Measurements from ENCODE around the gene PPP1R9A. TPM values are rescaled to one million over a fixed set of nuclear protein-coding genes. Genes with fewer than 3 reads are reported as not detected.

Gene PPP1R9A
- total RNA-seq, 2 donors from 2014 or later = 23.3 to 23.4 TPM

DNA sequence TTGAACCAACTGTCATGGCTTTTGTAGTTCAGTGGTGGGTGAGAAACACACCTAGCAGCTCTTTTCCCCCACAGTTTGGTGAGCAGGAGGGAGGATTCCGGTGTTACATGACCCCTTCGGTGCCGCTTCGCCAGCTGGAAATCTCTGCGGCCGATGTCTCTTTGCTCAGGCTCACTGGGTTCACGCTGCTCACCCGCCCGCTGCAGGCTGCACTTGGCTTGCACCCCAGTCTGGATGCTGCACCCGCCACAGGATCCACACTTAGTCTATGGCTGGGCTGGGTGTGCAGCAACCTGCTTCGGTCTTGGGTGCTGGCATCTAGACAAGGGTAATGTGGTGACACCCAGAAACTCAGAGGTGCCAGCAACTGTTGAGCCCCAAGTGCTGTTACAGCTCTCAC lies 225.1 kb downstream of the PPP1R9A start:
- TF ChIP-seq, protein P1, sequence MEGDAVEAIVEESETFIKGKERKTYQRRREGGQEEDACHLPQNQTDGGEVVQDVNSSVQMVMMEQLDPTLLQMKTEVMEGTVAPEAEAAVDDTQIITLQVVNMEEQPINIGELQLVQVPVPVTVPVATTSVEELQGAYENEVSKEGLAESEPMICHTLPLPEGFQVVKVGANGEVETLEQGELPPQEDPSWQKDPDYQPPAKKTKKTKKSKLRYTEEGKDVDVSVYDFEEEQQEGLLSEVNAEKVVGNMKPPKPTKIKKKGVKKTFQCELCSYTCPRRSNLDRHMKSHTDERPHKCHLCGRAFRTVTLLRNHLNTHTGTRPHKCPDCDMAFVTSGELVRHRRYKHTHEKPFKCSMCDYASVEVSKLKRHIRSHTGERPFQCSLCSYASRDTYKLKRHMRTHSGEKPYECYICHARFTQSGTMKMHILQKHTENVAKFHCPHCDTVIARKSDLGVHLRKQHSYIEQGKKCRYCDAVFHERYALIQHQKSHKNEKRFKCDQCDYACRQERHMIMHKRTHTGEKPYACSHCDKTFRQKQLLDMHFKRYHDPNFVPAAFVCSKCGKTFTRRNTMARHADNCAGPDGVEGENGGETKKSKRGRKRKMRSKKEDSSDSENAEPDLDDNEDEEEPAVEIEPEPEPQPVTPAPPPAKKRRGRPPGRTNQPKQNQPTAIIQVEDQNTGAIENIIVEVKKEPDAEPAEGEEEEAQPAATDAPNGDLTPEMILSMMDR (IDR thresholded peaks at IDR 0.05) = no peak
- DNase-seq (ENCODE audit: low spot score) = no peak
- no peaks in the 10 kb centered on the region for H3K27me3 ChIP-seq
- no peak overlapping the region for H3K27ac ChIP-seq
- H3K36me3 ChIP-seq = no peaks in the 10 kb centered on the region
- no peak overlapping the region for H3K4me3 ChIP-seq
- H3K4me1 ChIP-seq = no peaks in the 10 kb centered on the region
- H3K9me3 ChIP-seq = no peaks in the 10 kb centered on the region

DNA sequence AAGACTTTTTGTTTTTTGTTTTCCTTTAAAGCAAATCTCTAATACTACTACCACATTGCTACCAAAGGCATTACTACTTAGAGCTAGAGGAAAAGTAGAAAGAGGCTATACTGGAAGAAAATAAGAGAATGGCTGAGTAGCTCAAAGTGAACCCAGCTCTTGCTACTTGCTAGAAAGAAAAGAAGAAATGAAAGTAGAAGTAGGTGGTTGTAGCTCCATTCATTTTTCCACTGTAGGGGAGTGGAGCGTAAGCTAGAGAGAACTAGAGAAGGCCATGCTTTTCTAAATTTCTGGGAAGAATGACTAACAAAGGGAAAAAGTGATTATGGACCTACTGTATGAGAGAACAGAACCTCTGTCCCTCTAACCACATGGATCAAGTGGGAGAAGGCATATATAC lies 232.5 kb downstream of the PPP1R9A start:
- H3K27me3 ChIP-seq = no peaks in the 10 kb centered on the region
- no peaks in the 10 kb centered on the region for H3K9me3 ChIP-seq
- DNase-seq (ENCODE audit: low spot score) = no peak
- no peaks in the 10 kb centered on the region for H3K4me1 ChIP-seq
- no peak overlapping the region for H3K4me3 ChIP-seq
- H3K36me3 ChIP-seq = no peaks in the 10 kb centered on the region
- H3K27ac ChIP-seq = no peak overlapping the region
- TF ChIP-seq, protein P1 (IDR thresholded peaks at IDR 0.05) = no peak

DNA sequence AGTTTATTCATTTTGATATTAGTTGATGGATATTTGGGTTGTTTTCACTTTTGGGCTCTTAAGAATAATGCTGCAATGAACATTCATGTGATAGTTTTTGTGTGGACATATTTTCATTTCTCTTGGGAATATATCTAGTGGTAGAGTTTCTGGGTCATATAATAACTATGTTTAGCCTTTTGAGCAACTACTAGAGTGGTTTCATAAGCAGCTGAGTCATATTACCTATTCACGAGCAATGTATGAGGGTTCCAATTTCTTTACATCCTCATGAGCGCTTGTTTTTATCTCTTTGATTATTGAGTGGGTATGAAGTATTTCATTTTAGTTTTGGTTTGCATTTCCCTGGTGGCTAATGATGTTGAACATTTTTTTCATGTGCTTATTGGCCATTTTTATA lies 234.4 kb downstream of the PPP1R9A start:
- DNase-seq (ENCODE audit: low spot score) = no peak

DNA sequence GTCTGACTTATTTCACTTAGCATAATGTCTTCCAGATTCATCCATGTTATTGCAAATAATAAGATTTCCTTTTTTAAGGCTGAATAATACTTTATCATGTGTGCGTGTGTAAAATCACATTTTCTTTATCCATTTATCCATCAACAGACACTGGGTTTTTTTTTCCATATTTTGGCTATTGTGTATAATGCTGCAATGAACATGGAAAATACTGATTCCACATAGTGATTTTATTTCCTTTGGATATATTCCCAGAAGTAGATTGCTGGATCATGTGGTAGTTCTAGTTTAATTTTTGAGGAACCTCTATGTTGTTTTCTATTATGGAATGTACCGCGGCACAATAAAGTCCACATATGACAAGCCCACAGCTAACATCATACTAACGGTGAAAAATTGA lies 236.9 kb downstream of the PPP1R9A start:
- H3K4me3 ChIP-seq = no peak overlapping the region
- H3K36me3 ChIP-seq = no peaks in the 10 kb centered on the region
- no peaks in the 10 kb centered on the region for H3K9me3 ChIP-seq
- no peaks in the 10 kb centered on the region for H3K4me1 ChIP-seq
- TF ChIP-seq, protein P1 (IDR thresholded peaks at IDR 0.05) = no peak
- no peaks in the 10 kb centered on the region for H3K27me3 ChIP-seq
- H3K27ac ChIP-seq = no peak overlapping the region
- no peak for DNase-seq (ENCODE audit: low spot score)

More for the DNA sequence above, 234.4 kb downstream of the PPP1R9A start:
- Histone ChIP-seq H3K27ac (no peak overlapping the region), H3K4me3 (no peak overlapping the region), H3K36me3 (no peaks in the 10 kb centered on the region), H3K27me3 (no peaks in the 10 kb centered on the region), H3K4me1 (no peaks in the 10 kb centered on the region), H3K9me3 (no peaks in the 10 kb centered on the region)
- TF ChIP-seq, protein P1 (IDR thresholded peaks at IDR 0.05) = no peak

DNA sequence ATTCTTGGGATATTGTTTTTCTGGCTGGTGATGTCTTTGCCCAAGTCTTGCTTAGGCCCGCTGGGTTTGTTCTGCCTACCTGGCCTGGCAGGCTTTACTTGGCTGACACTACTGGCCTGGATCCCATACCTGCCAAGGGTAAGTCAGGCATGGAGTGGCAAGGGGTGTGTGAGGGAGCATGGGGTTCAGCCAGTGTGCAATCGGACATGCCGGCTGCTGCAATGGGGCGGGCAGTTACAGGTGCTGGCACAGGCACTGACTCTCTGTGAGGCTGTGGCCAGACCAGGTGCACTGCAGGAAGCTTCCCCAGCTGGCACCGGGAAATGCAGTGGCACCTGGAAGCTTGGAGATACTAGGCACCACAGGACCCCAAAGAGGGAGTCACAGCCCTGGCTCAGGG lies 248.6 kb downstream of the PPP1R9A start:
- no peaks in the 10 kb centered on the region for H3K36me3 ChIP-seq
- H3K9me3 ChIP-seq = no peaks in the 10 kb centered on the region
- TF ChIP-seq, protein P1 (IDR thresholded peaks at IDR 0.05) = no peak
- DNase-seq (ENCODE audit: low spot score) = no peak
- no peak overlapping the region for H3K4me3 ChIP-seq
- no peak overlapping the region for H3K27ac ChIP-seq
- no peaks in the 10 kb centered on the region for H3K4me1 ChIP-seq
- no peaks in the 10 kb centered on the region for H3K27me3 ChIP-seq

DNA sequence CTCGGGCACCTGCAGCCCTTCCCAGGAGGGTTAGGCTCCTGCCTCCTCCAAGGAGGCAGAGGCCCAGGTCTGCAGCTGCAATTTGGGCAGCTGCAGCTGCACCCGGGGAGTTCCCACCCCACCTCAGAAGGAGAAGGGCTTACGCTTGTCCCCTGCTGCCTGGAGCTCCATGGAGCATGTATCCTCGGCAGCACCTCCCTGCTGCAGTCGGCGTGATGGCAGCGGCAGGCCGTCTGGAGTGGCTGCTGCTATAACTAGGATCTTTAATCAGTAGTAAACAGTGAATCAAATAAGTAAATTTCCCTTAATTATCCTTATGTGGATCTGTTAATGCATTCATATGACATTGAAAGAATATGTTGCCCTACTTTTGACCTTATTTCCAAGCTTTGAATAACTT lies 250.0 kb downstream of the PPP1R9A start:
- DNase-seq (ENCODE audit: low spot score) = no peak
- Histone ChIP-seq H3K36me3 (no peaks in the 10 kb centered on the region), H3K9me3 (no peaks in the 10 kb centered on the region), H3K4me1 (no peaks in the 10 kb centered on the region), H3K4me3 (no peak overlapping the region), H3K27ac (no peak overlapping the region), H3K27me3 (no peaks in the 10 kb centered on the region)
- TF ChIP-seq, protein P1 (IDR thresholded peaks at IDR 0.05) = no peak

All from right atrium auricular region (tissue), 2 donors.